PFSK-1 (cell line): ENCODE data around the gene NDUFS1.

ENCODE experiments used
- FOXP2 ChIP-seq: optimal IDR thresholded peaks from 2 replicates; pipeline ENCODE3; 2011; ENCODE audit warnings: borderline replicate concordance, control low read depth, inconsistent platforms; ENCODE audit not compliant: insufficient read depth; ENCODE audit errors: extremely low read length, extremely low read depth
- POLR2AphosphoS5 ChIP-seq: IDR thresholded peaks from 2 replicates; pipeline ENCODE4 v1.6.1; 2012; ENCODE audit warnings: low read depth, mild to moderate bottlenecking, control low read depth, low read length, moderate library complexity
- SIN3A ChIP-seq: IDR thresholded peaks from 2 replicates; pipeline ENCODE4 v1.6.1; 2012; ENCODE audit warnings: mild to moderate bottlenecking, low read length, moderate library complexity, borderline replicate concordance; ENCODE audit not compliant: insufficient read depth
- TAF1 ChIP-seq: IDR thresholded peaks from 2 replicates; pipeline ENCODE4 v1.6.1; 2012; ENCODE audit warnings: low read length, control low read depth, borderline replicate concordance; ENCODE audit not compliant: insufficient read depth
- TF ChIP-seq, protein P1 (sequence below), 2 experiments: IDR thresholded peaks; 2 replicates each; pipeline versions ENCODE4 v1.6.1 to v1.8.0; 2011 to 2012; ENCODE audit warnings: low read depth in 2 of 2, low read length in 2 of 2, control low read depth in 1 of 2, inconsistent platforms in 1 of 2, mild to moderate bottlenecking in 1 of 2, moderate library complexity in 1 of 2; ENCODE audit not compliant: insufficient read depth in 1 of 2

Gene NDUFS1

DNA sequence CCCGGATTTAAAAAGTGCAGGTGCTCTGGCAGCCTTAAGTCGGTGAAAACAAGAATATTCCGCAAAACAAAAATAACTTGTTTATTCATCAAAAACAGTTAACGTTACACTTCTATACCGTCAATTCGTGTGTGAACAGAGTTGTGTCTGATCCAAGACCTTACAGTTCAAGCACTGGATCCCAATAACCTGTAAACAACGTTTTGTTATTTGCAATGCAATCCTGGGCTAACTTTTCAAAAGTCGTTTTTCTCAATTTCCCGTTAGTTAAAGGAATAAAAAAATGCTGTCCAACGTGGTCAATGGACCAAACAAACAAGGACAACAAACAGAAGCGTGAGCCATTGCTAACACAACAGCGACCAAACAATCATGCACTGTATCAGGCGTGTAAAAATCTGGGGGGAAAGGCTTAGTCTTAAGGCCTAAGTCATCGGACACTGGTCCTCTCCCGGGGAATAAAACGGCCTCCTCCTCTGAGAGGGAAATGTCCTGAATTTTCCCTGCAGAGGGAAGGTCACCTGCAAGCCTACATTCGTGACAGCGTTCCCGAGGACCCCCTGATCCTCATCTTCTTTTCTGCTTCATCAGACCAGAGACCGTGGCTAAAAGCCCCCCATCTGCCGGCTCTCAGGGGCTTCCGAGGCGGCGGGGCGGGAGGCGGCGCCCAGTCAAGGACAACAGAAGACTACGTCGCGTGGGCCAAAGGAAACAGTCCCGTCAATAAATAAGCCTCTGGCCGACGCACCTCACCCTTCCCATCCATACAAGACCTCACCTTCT is 490 bp downstream of the NDUFS1 start:
- TF ChIP-seq FOXP2 = no peak
- no peak for TF ChIP-seq TAF1
- TF ChIP-seq, protein P1, sequence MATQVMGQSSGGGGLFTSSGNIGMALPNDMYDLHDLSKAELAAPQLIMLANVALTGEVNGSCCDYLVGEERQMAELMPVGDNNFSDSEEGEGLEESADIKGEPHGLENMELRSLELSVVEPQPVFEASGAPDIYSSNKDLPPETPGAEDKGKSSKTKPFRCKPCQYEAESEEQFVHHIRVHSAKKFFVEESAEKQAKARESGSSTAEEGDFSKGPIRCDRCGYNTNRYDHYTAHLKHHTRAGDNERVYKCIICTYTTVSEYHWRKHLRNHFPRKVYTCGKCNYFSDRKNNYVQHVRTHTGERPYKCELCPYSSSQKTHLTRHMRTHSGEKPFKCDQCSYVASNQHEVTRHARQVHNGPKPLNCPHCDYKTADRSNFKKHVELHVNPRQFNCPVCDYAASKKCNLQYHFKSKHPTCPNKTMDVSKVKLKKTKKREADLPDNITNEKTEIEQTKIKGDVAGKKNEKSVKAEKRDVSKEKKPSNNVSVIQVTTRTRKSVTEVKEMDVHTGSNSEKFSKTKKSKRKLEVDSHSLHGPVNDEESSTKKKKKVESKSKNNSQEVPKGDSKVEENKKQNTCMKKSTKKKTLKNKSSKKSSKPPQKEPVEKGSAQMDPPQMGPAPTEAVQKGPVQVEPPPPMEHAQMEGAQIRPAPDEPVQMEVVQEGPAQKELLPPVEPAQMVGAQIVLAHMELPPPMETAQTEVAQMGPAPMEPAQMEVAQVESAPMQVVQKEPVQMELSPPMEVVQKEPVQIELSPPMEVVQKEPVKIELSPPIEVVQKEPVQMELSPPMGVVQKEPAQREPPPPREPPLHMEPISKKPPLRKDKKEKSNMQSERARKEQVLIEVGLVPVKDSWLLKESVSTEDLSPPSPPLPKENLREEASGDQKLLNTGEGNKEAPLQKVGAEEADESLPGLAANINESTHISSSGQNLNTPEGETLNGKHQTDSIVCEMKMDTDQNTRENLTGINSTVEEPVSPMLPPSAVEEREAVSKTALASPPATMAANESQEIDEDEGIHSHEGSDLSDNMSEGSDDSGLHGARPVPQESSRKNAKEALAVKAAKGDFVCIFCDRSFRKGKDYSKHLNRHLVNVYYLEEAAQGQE (IDR thresholded peaks at IDR 0.05; ENCODE audit: insufficient read depth in 1 of 2, low read depth in 2 of 2, low read length in 2 of 2) = no peak
- TF ChIP-seq SIN3A = no peak
- TF ChIP-seq POLR2AphosphoS5 = no peak

DNA sequence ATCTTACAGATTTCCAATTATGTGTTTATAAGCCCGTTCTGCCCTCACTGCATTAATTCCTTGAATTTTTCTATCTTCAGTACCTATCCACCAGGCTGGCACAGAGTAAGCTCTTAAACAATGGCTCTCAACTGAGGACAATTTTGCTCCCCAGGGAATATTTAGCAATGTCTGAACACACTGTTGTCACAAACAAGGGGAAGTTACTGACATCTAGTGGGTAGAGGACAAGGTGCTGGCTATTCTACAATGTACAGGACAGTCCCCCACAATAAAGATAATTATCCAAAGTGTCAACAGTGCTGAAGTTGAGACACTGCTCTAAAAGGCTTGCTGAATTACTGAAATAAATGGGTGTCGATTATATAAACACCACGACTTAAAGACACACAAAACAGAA is 5.0 kb downstream of the NDUFS1 start:
- no peak for TF ChIP-seq POLR2AphosphoS5
- TF ChIP-seq FOXP2 = no peak
- TF ChIP-seq SIN3A = no peak
- TF ChIP-seq, protein P1 (IDR thresholded peaks at IDR 0.05; ENCODE audit: insufficient read depth in 1 of 2, low read depth in 2 of 2, low read length in 2 of 2) = no peak
- no peak for TF ChIP-seq TAF1

DNA sequence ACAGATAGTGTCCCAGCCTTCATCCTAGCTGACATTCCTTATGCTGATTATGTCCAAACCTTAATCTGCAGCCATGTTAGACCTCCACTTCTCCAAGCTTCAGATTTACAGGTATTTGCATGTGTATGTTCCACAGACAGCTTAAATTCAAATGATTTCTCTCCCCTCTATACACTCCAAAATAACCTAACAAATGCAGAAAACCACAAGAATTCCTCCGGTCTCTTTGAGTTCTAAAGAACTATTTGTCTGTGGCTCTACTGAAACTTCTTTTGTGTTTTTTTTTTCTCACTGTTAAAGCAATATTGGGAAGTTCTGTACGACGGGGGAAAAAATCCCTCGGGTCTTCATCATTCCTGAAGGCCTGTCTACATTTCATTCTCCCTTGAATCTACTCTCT is 8.6 kb downstream of the NDUFS1 start:
- TF ChIP-seq TAF1 = no peak
- no peak for TF ChIP-seq SIN3A
- TF ChIP-seq, protein P1 (IDR thresholded peaks at IDR 0.05; ENCODE audit: insufficient read depth in 1 of 2, low read depth in 2 of 2, low read length in 2 of 2) = no peak
- TF ChIP-seq FOXP2 = no peak
- TF ChIP-seq POLR2AphosphoS5 = no peak

DNA sequence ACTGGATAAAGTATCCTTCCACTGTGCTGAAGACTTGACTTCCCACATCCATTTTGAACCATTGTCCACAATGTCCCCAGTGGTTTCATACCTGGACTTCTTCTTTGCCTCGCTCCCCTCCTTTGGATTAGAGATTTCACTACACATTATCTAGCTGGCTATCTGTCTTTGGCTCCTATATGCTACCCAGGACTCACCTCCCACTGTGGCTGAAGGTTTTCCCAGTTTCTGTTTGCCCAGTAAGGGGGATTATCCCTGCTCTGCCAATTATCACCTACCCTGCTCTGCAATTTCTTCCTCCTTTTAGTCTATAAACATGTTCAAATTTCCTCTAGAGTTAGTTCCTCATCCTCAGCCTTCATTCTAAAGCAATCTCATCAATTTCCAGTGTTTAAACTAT is 9.1 kb downstream of the NDUFS1 start:
- TF ChIP-seq FOXP2 (no peak), SIN3A (no peak)

DNA sequence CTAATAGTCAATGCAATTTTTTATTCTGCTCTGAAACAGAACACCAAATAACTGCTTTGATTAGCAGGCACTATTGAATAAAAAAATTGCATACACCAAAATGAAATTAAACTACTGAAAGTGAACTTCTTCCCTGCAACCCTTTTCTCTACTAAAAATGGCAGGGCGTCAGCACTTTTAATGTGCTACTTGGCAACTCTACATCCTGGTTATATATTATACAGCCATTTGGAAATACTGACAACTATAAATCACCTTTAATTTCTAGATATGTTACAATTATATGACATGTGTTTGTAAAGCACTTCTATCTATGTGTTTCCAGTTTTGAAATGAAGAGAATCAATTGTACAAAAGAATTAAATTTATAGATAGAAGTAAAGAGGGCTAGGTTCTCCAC is 9.9 kb downstream of the NDUFS1 start:
- TF ChIP-seq SIN3A (no peak), FOXP2 (no peak), POLR2AphosphoS5 (no peak), TAF1 (no peak)
- TF ChIP-seq, protein P1 (IDR thresholded peaks at IDR 0.05; ENCODE audit: insufficient read depth in 1 of 2, low read depth in 2 of 2, low read length in 2 of 2) = no peak
